Fibroblast of lung (primary cell): Measurements from ENCODE around the gene PRMT5.

ENCODE experiments used
- CTCF ChIP-seq, 2 donors: IDR thresholded peaks in 1 of 2; conservative IDR thresholded peaks in 1 of 2; 1 replicate in 1 of 2; 2 replicates in 1 of 2; pipeline ENCODE4 v1.5.1; 2011 to 2012; ENCODE audit warnings: low read length in 2 of 2, control low read depth in 1 of 2, inconsistent platforms in 1 of 2, low read depth in 1 of 2, mild to moderate bottlenecking in 1 of 2
- EZH2 ChIP-seq: IDR thresholded peaks from 2 replicates; pipeline ENCODE4 v1.5.1; 2012; ENCODE audit warnings: low read length, control low read depth, mild to moderate bottlenecking; ENCODE audit errors: missing control alignments

GRCh38 chr14:22870811-22871223 is 58.4 kb downstream of the PRMT5 start:
- TF ChIP-seq CTCF (conservative IDR thresholded peaks at IDR 0.05 in 1 of 2, IDR thresholded peaks at IDR 0.05 in 1 of 2; ENCODE audit: low read depth in 1 of 2, low read length in 2 of 2) (no peak), EZH2 (no peak)
